GM23338 (cell line): ENCODE data around the gene DNAAF8.

Experiments
- EZH2 ChIP-seq: fragments of 200-600 bp; sonication (generic); IDR thresholded peaks from one replicate; pipeline ENCODE4 v1.8.0; 2017; ENCODE audit warnings: antibody characterized with exemption, mild to moderate bottlenecking, low read depth; ENCODE audit not compliant: unreplicated experiment
- TF ChIP-seq, protein P1 (sequence below): IDR thresholded peaks from one replicate; pipeline ENCODE4 v1.6.1; 2018; ENCODE audit warnings: antibody characterized with exemption; ENCODE audit not compliant: unreplicated experiment
- TF ChIP-seq, protein P2 (sequence below), 2 experiments: fragments of 200-600 bp in 1 of 2; sonication (generic) in 1 of 2; conservative IDR thresholded peaks; 2 replicates each; pipeline versions ENCODE4 v1.5.1 to v1.6.1; 2016 to 2017; ENCODE audit warnings: antibody characterized with exemption in 2 of 2, low read depth in 2 of 2, mild to moderate bottlenecking in 2 of 2, moderate library complexity in 1 of 2

DNA sequence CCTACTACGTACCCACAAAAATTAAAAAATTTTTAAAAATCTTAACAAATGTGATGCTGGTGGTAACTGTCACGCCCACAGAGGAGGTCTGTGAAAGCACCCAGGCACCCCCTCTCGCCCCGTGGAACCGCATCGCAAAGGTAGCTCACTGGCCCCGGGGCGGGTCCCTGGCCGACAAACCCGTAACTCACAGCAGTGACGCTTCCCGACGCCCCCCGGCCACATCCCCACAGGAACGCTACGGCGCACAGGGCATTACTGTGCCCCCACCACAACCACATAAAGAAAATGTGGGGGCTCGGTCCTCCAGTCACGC is 632 bp upstream of the DNAAF8 start:
- TF ChIP-seq, protein P1, sequence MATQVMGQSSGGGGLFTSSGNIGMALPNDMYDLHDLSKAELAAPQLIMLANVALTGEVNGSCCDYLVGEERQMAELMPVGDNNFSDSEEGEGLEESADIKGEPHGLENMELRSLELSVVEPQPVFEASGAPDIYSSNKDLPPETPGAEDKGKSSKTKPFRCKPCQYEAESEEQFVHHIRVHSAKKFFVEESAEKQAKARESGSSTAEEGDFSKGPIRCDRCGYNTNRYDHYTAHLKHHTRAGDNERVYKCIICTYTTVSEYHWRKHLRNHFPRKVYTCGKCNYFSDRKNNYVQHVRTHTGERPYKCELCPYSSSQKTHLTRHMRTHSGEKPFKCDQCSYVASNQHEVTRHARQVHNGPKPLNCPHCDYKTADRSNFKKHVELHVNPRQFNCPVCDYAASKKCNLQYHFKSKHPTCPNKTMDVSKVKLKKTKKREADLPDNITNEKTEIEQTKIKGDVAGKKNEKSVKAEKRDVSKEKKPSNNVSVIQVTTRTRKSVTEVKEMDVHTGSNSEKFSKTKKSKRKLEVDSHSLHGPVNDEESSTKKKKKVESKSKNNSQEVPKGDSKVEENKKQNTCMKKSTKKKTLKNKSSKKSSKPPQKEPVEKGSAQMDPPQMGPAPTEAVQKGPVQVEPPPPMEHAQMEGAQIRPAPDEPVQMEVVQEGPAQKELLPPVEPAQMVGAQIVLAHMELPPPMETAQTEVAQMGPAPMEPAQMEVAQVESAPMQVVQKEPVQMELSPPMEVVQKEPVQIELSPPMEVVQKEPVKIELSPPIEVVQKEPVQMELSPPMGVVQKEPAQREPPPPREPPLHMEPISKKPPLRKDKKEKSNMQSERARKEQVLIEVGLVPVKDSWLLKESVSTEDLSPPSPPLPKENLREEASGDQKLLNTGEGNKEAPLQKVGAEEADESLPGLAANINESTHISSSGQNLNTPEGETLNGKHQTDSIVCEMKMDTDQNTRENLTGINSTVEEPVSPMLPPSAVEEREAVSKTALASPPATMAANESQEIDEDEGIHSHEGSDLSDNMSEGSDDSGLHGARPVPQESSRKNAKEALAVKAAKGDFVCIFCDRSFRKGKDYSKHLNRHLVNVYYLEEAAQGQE: no peak
- TF ChIP-seq EZH2: no peak
- TF ChIP-seq, protein P2, sequence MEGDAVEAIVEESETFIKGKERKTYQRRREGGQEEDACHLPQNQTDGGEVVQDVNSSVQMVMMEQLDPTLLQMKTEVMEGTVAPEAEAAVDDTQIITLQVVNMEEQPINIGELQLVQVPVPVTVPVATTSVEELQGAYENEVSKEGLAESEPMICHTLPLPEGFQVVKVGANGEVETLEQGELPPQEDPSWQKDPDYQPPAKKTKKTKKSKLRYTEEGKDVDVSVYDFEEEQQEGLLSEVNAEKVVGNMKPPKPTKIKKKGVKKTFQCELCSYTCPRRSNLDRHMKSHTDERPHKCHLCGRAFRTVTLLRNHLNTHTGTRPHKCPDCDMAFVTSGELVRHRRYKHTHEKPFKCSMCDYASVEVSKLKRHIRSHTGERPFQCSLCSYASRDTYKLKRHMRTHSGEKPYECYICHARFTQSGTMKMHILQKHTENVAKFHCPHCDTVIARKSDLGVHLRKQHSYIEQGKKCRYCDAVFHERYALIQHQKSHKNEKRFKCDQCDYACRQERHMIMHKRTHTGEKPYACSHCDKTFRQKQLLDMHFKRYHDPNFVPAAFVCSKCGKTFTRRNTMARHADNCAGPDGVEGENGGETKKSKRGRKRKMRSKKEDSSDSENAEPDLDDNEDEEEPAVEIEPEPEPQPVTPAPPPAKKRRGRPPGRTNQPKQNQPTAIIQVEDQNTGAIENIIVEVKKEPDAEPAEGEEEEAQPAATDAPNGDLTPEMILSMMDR (conservative IDR thresholded peaks at IDR 0.05; ENCODE audit: low read depth in 2 of 2): no peak
